LoVo (cell line): Measurements from ENCODE around the gene INIP.
A peak's percentile ranks its signal among the peaks of the same experiment; 100 is the strongest.

Experiments
- DNase-seq: peaks from one replicate; pipeline ENCODE4 v3.0.0-alpha.2; 2016; ENCODE audit warnings: low spot score

Gene INIP

GRCh38 chr9:112717661-112718331, at the start of gene INIP:
Gene INIP, minus strand, starts transcription at chr9:112718117. Its CDS starts 1,632 bp downstream, at chr9:112716485.
- DNase-seq, result peak; percentile 95

- DNase-seq, result no peak
These were observed 47.4 kb upstream of the INIP start for GRCh38 chr9:112765281-112765680.

GRCh38 chr9:112764837-112765236, 46.9 kb upstream of the INIP start:
- no peak for DNase-seq

GRCh38 chr9:112764344-112764743, 46.4 kb upstream of the INIP start:
- DNase-seq, result no peak

GRCh38 chr9:112762726-112763518, 45.0 kb upstream of the INIP start:
- no peak for DNase-seq

GRCh38 chr9:112761912-112762655, 44.2 kb upstream of the INIP start:
- no peak for DNase-seq

GRCh38 chr9:112760821-112761220, 42.9 kb upstream of the INIP start:
- DNase-seq, result no peak

- DNase-seq, result no peak
These were observed 40.0 kb upstream of the INIP start for GRCh38 chr9:112757940-112758339.

GRCh38 chr9:112757282-112757883, 39.5 kb upstream of the INIP start:
- DNase-seq, result no peak

GRCh38 chr9:112755675-112756074, 37.8 kb upstream of the INIP start:
- DNase-seq, result no peak

- no peak for DNase-seq
These were observed 37.1 kb upstream of the INIP start for GRCh38 chr9:112755016-112755427.

- peak; percentile 39 for DNase-seq
These were observed 36.7 kb upstream of the INIP start for GRCh38 chr9:112754578-112754977.

GRCh38 chr9:112753725-112754124, 35.8 kb upstream of the INIP start:
- no peak for DNase-seq

GRCh38 chr9:112752334-112753125, 34.6 kb upstream of the INIP start:
- no peak for DNase-seq

GRCh38 chr9:112751056-112751795, 33.3 kb upstream of the INIP start:
- peak; percentile 43 for DNase-seq

GRCh38 chr9:112750764-112751055, 32.8 kb upstream of the INIP start:
- no peak for DNase-seq

- DNase-seq, result peak; percentile 87
These were observed 32.3 kb upstream of the INIP start, which contains the start of gene SNX30 for GRCh38 chr9:112750016-112750763. Gene SNX30, plus strand, starts transcription at chr9:112750760. Its CDS starts 242 bp downstream, at chr9:112751002.

GRCh38 chr9:112747094-112747493, 29.2 kb upstream of the INIP start:
- no peak for DNase-seq

- no peak for DNase-seq
These were observed 26.3 kb upstream of the INIP start for GRCh38 chr9:112744177-112744576.

- DNase-seq, result no peak
These were observed 25.4 kb upstream of the INIP start for GRCh38 chr9:112743216-112743836.
